Stimulated activated CD8-positive, alpha-beta memory T cell treated with anti-CD3 and anti-CD28 coated beads, Interleukin-12 subunit alpha, Interleukin-12 subunit beta, amount 100 ng/mL, for 24 hours (primary cell): Measurements from ENCODE around the gene SORT1.
"Not testable (repeated sequence)": the region's sequence is repeated elsewhere in the genome, so short reads cannot be mapped to it uniquely, and the experiment has no call there.

Experiments used
- DNase-seq: peaks from one replicate; pipeline ENCODE4 v3.0.0-alpha.2; 2020; ENCODE audit errors: extremely low read depth

The SORT1 gene

DNA sequence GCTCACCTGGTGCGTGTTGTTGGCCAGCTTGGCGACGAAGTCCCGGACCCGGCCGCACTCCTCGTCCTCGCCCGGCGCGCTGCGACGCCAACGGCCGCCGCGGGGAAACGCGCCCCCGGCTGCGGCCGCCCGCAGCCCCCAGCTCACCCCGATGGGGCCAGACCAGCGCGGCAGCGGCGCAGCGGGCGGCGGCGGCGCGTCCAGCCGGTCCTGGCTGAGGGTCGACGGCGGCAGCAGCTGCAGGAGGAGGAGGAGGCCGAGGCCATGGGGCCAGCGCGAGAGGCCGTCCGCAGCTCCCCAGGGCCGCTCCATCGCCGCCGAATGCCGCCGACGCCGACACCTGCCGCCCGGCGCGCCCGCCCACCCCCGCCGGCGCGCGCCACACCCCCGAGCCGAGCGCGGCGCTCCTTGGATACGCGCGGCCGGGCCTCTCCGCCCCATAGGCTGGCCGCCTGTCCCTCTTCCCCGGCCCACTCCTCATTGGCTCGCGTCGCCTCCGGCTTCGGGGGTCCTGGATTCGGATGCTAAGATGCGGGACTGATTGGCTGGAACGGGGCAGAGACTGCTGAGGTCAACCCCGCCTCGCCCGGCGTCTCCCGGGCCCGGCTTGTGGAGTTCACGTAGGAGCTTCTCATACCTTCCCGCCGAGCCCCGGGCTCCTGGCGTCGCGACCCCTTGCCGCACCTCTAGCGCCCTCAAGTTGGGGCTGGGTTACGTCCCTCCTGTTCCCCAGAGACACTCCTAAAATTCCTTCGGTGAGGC lies at the start of gene SORT1:
TSS of gene SORT1 (minus strand) at position 338 of the 762 bp plus-strand sequence. CDS start at position 312, 26 bp downstream.
- peak; percentile 32 for DNase-seq

- DNase-seq = not testable (repeated sequence)
These were observed 48.4 kb upstream of the SORT1 start for GRCh38 chr1:109445949-109446695.

GRCh38 chr1:109444346-109444745 lies 46.6 kb upstream of the SORT1 start:
- no peak for DNase-seq

GRCh38 chr1:109443476-109443875 lies 45.8 kb upstream of the SORT1 start:
- no peak for DNase-seq

- no peak for DNase-seq
These were observed 43.4 kb upstream of the SORT1 start for GRCh38 chr1:109441069-109441468.

DNA sequence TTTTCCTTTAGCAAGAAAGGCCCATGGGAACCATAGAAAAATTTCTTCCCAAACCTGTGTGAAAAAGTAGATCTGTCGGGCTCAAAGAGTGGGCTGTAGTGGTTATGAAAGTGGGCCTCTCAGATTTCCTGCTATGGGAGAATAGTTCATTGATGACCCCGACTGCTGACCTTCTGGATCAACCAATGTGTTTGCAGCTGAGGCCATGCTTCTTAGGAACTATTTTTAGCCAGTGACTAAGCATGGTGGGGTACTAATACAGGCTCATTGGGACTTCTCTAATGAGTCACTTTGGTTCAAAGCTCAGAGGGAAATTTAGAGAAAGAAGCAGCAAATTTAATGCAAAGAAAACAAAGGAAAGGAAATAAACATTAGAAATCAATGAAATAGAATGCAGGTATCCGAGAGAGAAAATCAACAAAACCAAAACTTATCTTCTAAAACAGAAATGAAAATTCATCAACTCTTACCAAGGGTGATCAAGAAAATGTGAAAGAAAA lies 41.1 kb upstream of the SORT1 start:
- no peak for DNase-seq

DNA sequence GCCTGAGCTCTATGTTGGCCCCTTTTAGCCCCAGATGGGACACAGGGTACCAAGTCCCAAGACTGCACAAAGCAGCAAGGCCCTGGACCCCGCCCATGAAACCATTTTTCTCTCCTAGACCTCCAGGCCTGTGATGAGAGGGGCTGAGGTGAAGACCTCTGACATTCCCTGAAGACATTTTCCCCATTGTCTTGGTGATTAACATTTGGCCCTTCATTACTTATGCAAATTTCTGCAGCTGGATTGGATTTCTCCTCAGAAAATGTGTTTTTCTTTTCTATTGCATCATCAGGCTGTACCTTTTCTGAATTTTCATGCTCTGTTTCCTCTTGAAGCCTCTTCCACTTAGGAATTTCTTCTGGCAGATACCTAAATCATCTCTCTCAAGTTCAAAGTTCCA lies 36.8 kb upstream of the SORT1 start:
- no peak for DNase-seq

DNA sequence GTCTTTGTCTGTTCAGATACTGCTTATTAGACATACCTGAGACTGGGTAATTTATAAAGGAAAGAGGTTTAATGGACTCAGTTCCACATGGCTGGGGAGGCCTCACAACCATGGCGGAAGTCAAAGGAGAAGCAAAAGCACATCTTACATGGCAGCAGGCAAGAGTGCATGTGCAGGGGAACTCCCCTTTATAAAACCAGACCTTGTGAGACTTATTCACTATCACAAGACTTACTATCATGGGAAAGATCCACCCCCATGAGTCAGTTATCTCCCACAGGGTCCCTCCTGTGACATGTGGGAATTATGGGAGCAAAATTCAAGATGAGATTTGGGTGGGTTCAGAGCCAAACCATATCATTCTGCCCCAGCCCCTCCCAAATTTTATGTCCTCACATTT lies 35.6 kb upstream of the SORT1 start:
- DNase-seq = no peak

DNA sequence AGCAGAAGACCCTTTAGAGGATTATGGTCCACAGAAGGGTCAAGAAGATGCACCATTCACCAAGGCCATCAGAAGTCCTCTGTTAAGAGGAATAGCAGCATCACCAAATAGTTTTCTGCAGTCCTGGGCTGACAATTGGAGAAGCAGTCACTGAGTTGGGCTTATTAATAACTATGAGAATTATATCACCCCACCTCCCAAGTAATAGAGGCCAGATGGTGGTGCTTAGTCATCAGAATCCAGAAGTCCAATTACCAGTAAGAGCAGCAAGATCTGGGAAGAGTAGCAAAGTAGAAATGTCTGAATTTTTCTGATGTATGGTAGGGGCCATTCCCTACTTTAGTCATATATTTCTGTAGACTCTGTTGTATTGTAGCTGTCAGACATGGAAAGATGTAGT lies 34.6 kb upstream of the SORT1 start:
- no peak for DNase-seq

- no peak for DNase-seq
These were observed 29.4 kb upstream of the SORT1 start for GRCh38 chr1:109427171-109427467.

DNA sequence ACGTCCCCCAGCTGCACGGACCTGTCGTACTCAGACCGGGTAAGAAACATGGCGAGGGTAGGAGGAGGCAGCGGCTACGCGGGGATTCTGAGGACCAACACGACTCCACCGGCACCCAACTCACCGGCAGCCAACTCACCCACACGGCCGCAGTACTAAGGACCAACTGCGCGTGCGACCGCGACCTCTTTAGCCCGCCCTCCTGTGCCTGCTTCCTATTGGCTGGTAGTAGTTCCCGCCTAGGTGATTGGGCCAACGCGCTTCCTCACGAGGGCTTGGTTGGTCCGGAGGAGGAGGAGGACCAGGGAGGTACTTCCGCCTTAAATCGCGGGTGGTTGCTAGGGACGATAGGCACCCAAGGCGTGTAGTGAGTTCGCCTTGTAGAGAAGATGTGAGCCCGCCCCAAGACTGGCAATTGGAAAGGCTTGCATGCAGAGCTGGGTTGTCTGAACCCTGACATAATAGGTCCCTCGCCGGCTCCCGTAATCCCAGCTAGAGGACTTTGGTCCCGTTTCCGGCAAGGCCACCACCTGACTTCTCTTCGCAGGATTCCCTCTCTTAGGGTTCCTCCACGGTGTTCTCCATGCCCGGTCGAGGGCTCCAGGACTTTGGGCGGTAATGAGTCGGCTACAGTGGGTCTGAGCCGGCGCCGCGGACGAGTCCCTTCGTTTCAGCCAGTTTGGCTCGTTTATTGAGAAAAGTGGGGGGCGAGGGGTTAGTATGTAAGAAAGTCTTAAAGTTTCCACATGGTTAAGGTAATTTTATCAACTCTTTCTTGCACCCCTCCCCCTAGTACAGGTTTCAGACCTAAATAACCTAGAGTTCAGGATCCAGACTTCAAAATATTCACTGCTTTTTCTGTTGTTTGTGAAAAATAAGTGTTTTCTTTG lies 28.8 kb upstream of the SORT1 start, which contains the start of gene PSMA5:
TSS of gene PSMA5 (minus strand) at position 168 of the 890 bp plus-strand sequence. CDS start at position 50, 118 bp downstream.
- DNase-seq = peak; percentile 85

DNA sequence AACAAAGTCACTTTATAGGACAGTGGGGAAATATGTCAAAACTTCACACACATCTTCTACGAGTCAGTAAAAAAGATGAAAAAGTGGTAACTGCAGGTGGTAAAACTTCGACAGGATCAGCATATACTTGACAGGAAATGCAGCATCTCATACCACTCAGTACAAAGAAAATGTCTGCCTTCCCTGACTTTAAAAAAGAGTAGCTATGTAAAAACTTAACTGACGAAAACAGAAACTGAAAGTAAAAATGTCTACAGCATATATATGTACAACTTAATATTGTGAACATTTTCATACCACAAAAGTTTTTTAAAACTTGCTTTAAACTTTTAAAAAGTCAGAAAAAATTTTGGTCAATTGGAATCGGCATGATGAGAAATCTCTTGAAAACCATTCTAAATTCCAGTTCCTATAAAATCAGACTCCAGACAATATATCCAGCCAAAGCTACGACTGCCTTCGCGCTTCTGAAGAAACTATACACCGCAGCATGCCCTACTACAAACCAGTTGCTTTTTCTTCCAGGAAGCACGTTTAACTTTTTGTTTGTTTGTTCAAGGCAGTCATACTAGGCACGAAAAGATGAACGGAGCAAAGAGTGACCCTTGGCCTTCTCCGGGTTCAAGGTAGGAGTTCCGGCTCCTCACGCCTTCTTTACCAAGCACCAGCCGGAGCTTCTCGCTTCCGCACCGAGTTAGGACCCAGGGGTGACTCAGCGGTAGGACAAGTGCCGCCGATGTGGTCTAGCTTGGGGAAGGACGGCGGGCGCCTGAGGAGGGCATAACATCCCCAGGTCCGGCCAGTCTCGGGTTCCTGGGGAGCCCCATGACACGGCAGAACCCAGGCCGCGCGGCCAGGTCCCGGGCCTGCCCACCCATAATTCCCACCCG lies 27.9 kb upstream of the SORT1 start:
- DNase-seq = peak; percentile 36

GRCh38 chr1:109423498-109423897 lies 25.8 kb upstream of the SORT1 start:
- DNase-seq = no peak

DNA sequence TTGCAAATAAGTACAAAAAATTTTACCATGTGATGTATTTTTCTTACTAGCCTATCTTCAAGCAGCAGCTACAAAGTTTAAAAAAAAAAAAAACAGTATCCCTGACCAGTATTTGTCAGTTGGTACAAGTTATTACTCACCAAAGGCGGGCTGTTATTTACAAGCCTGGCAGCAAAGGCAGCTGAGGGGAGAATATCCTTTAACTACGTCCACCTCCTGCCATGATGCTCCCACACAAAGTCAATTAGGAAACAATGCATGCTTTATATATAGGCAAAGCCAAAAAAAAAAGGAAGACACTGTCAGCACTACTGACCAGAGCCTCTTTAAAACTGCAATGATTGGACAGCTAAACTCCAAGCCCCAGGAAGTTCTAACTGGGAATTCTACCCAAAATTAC lies 14.8 kb upstream of the SORT1 start:
- DNase-seq = no peak

DNA sequence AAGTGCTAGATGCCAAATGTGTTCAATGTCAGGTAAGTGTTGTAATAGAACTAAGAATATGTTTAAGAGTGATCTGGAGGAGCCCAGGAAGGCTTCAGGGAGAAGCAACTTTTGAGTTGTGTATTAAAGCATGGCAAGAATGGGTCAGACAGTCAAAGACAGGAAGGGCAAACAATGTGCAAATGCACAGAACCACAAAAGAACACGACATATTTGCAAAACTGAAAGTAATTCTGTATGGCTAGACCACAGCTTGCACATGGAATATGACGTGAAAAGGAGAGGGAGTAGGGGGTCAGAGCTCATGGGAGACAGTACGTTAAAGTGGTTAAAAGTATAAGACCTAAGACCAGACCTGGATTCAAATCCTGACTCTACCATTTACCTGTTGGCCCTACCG lies 7.1 kb upstream of the SORT1 start:
- no peak for DNase-seq

DNA sequence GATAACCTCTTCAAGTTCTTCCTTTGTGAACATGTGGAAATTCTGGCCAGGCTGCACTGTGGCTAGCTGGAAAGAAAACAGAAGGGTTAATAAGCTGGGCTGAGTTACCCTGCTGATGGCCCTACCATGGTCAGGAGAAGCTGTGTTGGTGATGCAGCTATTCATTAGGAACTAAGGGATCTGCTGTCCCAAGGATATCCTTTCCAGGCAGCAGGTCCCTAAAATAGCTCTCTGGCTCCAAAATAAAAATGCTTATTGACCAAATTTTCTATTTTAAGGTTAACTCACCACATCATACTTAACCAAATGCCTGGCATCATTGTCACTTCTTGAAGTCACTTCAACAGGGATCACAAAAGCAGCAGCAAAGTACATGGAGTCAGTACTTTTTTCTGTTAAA lies 4.3 kb upstream of the SORT1 start:
- no peak for DNase-seq

GRCh38 chr1:109400035-109400655 lies 2.4 kb upstream of the SORT1 start:
- no peak for DNase-seq

GRCh38 chr1:109399326-109399957 lies 1.7 kb upstream of the SORT1 start:
- no peak for DNase-seq

GRCh38 chr1:109398343-109399225 lies 866 bp upstream of the SORT1 start:
- DNase-seq = no peak
